Type B pancreatic cell (in vitro differentiated cells): Measurements from ENCODE around the gene SHLD3. TPM values are rescaled to one million over a fixed set of nuclear protein-coding genes. Genes with fewer than 3 reads are reported as not detected.
"Not testable (repeated sequence)": the region's sequence is repeated elsewhere in the genome, so short reads cannot be mapped to it uniquely, and the experiment has no call there.

ENCODE experiments used
- DNase-seq: peaks from one replicate; pipeline ENCODE4 v3.0.0; 2021; ENCODE audit warnings: mixed read lengths; ENCODE audit not compliant: unreplicated experiment; ENCODE audit errors: extremely low spot score
- H3K27ac Mint-ChIP-seq: 2 replicates; pipeline ENCODE4 v1.8.0; 2021; ENCODE audit warnings: mild to moderate bottlenecking, mixed read lengths
- H3K27me3 Mint-ChIP-seq: 2 replicates; pipeline ENCODE4 v1.8.0; 2021; ENCODE audit warnings: mixed read lengths
- H3K36me3 Mint-ChIP-seq: 2 replicates; pipeline ENCODE4 v1.8.0; 2021; ENCODE audit warnings: mixed read lengths
- H3K4me1 Mint-ChIP-seq: one replicate; pipeline ENCODE4 v1.8.0; 2021; ENCODE audit warnings: mixed read lengths; ENCODE audit not compliant: unreplicated experiment
- H3K4me3 Mint-ChIP-seq: 2 replicates; pipeline ENCODE4 v1.8.0; 2021; ENCODE audit warnings: mild to moderate bottlenecking, mixed read lengths
- H3K9me3 Mint-ChIP-seq: 2 replicates; pipeline ENCODE4 v1.8.0; 2021; ENCODE audit warnings: mixed read lengths
- total RNA-seq: library from RNA; stranded (reverse); gene quantifications from 2 replicates; pipeline ENCODE4 v1.2.1, GENCODE V29; 2021; ENCODE audit warnings: low replicate concordance
- TF ChIP-seq, protein P1 (sequence below): fragments of 200-600 bp; sonication (generic); conservative IDR thresholded peaks from 2 replicates; pipeline ENCODE4 v1.5.0; 2021; ENCODE audit warnings: antibody characterized with exemption, mild to moderate bottlenecking

The SHLD3 gene
- total RNA-seq, 1 donor from 2014 or later: 4.0 TPM

DNA sequence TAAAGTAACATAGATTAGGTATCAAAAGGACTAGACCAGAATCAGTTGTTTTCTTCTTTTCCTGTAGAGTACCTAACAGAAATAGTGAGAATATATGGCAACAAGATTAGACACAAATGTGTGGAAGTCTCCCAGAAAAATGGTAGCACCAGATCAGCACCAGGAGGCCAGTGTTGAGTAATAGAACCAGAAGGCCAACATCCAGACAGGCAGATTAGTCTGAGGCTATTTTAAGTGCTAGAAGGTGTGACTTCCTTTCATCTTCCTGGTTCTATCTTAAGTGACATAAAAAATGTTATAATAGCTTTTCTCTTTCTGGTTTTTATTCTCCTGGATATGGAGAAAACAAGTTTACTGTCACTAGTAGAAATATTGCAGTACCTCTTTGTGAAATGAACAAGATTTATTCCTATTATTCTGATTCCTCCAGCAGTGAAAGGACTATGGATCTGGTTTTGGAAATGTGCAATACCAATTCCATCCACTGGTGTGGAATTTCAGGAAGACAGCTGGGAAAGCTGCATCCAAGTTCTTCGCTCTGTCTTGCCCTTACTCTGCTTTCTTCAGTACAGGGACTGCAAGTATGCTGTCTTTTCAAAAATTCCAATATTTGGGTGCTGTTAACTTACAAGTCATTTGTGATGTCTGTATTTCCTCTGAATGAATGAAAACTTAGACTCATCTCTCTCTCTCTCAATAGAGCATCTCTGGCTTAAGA, 39.1 kb downstream of the SHLD3 start:
- H3K4me1 Mint-ChIP-seq: no peaks in the 10 kb centered on the region
- no peak overlapping the region for H3K4me3 Mint-ChIP-seq
- TF ChIP-seq, protein P1, sequence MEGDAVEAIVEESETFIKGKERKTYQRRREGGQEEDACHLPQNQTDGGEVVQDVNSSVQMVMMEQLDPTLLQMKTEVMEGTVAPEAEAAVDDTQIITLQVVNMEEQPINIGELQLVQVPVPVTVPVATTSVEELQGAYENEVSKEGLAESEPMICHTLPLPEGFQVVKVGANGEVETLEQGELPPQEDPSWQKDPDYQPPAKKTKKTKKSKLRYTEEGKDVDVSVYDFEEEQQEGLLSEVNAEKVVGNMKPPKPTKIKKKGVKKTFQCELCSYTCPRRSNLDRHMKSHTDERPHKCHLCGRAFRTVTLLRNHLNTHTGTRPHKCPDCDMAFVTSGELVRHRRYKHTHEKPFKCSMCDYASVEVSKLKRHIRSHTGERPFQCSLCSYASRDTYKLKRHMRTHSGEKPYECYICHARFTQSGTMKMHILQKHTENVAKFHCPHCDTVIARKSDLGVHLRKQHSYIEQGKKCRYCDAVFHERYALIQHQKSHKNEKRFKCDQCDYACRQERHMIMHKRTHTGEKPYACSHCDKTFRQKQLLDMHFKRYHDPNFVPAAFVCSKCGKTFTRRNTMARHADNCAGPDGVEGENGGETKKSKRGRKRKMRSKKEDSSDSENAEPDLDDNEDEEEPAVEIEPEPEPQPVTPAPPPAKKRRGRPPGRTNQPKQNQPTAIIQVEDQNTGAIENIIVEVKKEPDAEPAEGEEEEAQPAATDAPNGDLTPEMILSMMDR: peak; percentile 65
- H3K36me3 Mint-ChIP-seq: peaks cover 5% of the 10 kb centered on the region
- no peak overlapping the region for H3K27ac Mint-ChIP-seq
- DNase-seq: no peak
- no peaks in the 10 kb centered on the region for H3K27me3 Mint-ChIP-seq
- no peaks in the 10 kb centered on the region for H3K9me3 Mint-ChIP-seq

DNA sequence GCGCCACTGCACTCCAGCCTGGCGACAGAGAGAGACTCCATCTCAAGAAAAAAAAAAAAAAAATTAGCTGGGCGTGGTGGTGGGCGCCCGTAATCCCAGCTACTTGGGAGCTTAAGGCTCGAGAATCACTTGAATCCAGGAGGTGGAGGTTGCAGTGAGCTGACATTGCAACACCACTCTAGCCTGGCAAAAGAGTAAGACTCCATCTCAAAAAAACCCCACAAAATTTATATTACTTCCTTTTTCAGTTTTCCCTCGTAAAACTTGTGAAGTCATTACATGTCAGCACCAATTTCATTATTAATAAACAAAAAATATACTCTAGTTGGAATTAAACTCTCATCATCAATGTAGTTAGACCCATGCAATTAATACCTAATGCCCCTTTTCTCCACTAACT, 43.9 kb downstream of the SHLD3 start:
- TF ChIP-seq, protein P1: no peak
- H3K4me1 Mint-ChIP-seq: no peaks in the 10 kb centered on the region
- H3K36me3 Mint-ChIP-seq: no peaks in the 10 kb centered on the region
- DNase-seq: no peak
- H3K27ac Mint-ChIP-seq: no peak overlapping the region
- no peaks in the 10 kb centered on the region for H3K27me3 Mint-ChIP-seq
- no peaks in the 10 kb centered on the region for H3K9me3 Mint-ChIP-seq
- H3K4me3 Mint-ChIP-seq: no peak overlapping the region

DNA sequence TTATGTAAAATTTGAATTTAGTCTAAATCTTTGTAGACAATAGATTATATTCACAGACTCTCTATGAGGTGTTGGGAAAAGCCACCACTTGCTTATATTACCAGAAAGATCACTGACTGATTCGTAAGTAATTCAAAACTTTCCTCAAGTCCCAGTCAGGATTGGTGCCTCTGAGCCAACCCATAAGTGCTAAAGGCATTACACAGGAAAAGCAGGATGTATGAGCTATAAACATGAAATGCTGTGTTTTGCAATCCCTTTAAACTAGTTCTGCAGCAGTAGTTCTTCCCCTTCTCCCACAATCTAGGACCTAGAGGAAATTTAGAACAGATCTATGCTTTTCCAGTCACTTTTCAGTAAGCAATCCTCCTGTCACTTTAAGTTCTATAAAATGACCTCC, 48.0 kb downstream of the SHLD3 start:
- TF ChIP-seq, protein P1: no peak
- DNase-seq: no peak

DNA sequence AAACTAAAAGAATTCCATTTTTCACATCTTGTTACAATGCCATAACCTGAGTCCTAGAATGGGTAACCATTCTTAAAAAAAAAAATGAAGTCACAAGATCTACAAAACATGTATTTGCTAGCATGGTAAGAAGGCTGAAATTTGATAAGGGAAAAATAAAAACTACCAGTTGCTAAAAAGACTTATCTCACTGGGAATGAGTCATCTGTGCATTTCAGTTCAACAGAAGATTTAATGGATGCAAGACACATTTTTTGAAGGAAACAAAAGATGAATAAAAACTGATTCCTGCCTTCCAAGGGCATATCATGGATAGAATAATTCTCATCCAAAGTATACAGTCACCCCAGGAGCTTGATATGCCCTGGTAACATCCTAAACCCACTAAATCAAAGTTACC, 49.9 kb downstream of the SHLD3 start:
- no peaks in the 10 kb centered on the region for H3K27me3 Mint-ChIP-seq
- no peak overlapping the region for H3K4me3 Mint-ChIP-seq
- TF ChIP-seq, protein P1: no peak
- H3K36me3 Mint-ChIP-seq: peaks cover 5% of the 10 kb centered on the region
- no peaks in the 10 kb centered on the region for H3K9me3 Mint-ChIP-seq
- no peak for DNase-seq
- no peaks in the 10 kb centered on the region for H3K4me1 Mint-ChIP-seq
- no peak overlapping the region for H3K27ac Mint-ChIP-seq

More for the DNA sequence above, 48.0 kb downstream of the SHLD3 start:
- Mint-ChIP-seq H3K27ac (no peak overlapping the region), H3K27me3 (no peaks in the 10 kb centered on the region), H3K4me3 (no peak overlapping the region), H3K36me3 (no peaks in the 10 kb centered on the region), H3K4me1 (no peaks in the 10 kb centered on the region), H3K9me3 (no peaks in the 10 kb centered on the region)

DNA sequence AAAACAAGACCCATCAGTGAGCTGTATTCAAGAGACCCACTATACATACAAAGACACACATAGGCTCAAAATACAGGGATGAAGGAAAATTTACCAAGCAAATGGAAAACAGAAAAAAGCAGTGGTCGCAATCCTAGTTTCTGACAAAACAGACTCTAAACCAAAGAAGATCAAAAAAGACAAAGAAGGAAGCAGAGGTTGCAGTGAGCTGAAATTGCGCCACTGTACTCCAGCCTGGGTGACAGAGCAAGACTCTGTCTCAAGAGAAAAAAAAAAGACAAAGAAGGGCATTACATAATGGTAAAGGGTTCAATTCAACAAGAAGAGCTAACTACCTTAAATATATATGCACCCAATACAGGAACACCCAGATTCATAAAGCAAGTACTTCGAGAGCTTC, 51.2 kb downstream of the SHLD3 start:
- H3K4me3 Mint-ChIP-seq, H3K9me3 Mint-ChIP-seq, H3K36me3 Mint-ChIP-seq, DNase-seq, H3K27me3 Mint-ChIP-seq, H3K27ac Mint-ChIP-seq, H3K4me1 Mint-ChIP-seq: not testable (repeated sequence)

Other genes with a start within 250 kb of the SHLD3 start
- gene ADAMTS6, start 143.1 kb upstream of the SHLD3 start, total RNA-seq: 3.0 and 4.2 TPM in 2 replicates
- 17.6 and 36.9 TPM in 2 replicates for gene CENPK, start 61.9 kb upstream of the SHLD3 start, total RNA-seq
- gene PPWD1, start 61.7 kb upstream of the SHLD3 start, total RNA-seq: 30.1 and 40.4 TPM in 2 replicates
- 10.8 and 16.4 TPM in 2 replicates for gene TRIM23, start 694 bp upstream of the SHLD3 start, total RNA-seq
- gene TRAPPC13, start within 50 bp of the SHLD3 start, total RNA-seq: 13.5 and 18.0 TPM in 2 replicates
- 4.9 and 10.2 TPM in 2 replicates for gene SGTB, start 97.1 kb downstream of the SHLD3 start, total RNA-seq
- 44.4 and 47.2 TPM in 2 replicates for gene NLN, start 97.2 kb downstream of the SHLD3 start, total RNA-seq